Activated CD4-positive, alpha-beta T cell treated with anti-CD3 and anti-CD28 coated beads for 24 hours (primary cell): ENCODE measurements around the gene STAB1.

Experiments
- DNase-seq, 2 donors: peaks; one replicate each; pipeline ENCODE4 v3.0.0-alpha.2; 2020; ENCODE audit warnings: low read depth in 2 of 2

STAB1 gene

GRCh38 chr3:52535411-52536111 lies 40.4 kb downstream of the STAB1 start:
- DNase-seq, result no peak

- DNase-seq, result no peak
Measured at GRCh38 chr3:52536112-52536368, 40.9 kb downstream of the STAB1 start.

DNA sequence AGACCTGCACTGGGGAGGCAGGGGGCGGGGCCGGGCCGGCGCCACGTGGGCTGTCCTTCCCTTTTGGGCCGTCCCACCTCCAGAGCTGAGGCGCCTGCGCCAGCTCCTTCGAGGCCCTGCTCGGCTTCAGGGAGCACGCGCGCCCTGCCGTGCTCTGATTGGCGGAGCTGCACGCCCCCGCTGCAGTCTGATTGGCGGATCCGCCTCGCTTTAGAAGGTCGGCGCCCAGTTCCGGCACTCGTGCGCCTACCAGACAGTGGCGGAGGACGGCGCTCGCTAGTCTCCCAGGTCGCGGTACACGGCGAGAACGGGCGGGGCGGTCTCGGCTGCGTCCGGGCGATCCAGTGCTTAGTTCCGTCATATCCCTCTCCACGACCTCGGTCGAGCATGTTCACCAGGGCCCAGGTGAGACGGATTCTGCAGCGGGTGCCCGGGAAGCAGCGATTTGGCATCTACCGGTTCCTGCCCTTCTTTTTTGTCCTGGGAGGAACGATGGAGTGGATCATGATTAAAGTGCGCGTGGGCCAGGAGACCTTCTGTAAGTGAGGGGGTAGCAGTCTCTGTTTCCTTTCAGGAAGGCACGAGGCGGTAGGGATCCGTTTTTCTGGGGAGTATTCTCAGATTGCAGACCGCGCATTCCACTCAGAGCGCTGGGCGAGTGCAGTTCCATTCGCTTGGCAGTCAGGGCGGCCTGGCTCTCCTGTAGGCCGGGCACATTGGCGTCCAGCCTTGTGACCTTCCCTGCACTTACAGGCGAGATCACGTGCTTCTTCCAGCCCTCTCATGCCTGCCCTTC lies 41.4 kb downstream of the STAB1 start, which contains the start of gene UQCC5:
Gene UQCC5, plus strand, starts transcription at position 237 of the 796 bp plus-strand sequence. Its CDS starts 151 bp downstream, at position 388.
- peak; percentile 92 to 95 for DNase-seq

- DNase-seq, result no peak
Measured at GRCh38 chr3:52537165-52537620, 42.1 kb downstream of the STAB1 start.

DNA sequence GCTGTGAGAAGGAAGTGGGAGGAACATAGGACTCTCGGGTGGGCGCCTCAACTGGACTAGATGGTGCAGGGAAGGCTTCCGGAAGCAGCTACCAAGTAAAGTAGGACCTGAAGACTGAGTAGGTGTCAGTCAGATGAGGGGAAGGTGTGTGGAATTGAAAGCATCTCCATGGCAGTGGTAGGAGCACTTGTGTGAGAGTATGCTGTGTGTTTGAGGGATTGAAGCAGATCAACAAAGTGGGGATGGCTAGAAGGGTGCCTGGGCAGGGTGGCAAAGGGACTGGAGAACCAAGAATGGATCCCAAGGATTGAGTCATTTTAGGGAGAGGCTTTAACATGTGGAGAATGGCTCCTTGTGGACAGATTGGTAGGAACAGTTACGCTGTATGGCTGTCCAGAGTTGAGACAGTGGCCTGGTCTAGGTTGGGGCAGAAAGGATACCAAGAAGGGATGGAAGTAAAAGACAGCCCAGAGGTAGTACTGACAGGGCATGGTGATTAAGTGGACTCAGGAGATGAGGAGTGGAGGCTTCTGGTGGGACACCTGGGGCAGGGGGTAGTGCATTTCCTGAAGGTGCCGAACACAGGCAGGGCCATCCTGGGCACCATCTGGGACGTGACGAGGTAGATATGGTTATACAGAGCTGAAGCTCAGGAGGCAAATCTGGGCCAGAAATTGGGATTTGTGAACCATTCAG lies 42.7 kb downstream of the STAB1 start:
- no peak for DNase-seq

DNA sequence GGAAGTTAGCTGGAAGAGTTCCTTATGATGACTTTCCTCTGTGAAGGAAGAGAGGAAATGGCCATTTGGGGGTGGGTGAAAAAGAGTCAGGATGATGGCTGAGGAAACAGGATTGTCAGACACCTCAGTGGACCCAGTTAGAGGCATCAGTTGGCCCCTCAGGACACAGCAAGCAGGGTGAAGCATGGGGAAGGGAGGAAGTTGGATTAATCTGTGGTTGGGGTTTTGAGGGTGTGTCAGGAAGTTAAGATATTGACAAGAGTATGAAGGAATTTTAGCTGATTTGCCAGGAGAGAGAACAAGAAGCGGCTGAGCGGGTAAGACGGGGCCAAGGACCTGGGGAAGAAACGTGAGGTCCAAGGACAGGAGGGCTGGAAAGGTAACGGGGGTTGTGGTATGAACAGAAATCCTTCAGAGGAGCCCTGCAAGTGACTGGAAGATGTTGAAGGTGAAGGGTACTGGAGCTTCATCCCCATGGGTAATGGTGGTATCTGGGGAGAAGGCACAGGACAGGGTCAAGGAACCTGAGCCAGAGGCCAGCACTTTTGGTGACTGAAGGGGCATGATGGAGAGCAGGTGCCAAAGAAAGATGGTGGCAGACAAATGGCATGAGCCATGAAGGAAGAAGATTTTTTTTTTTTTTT lies 44.0 kb downstream of the STAB1 start:
- no peak for DNase-seq

GRCh38 chr3:52541050-52541449 lies 45.9 kb downstream of the STAB1 start:
- DNase-seq, result no peak

DNA sequence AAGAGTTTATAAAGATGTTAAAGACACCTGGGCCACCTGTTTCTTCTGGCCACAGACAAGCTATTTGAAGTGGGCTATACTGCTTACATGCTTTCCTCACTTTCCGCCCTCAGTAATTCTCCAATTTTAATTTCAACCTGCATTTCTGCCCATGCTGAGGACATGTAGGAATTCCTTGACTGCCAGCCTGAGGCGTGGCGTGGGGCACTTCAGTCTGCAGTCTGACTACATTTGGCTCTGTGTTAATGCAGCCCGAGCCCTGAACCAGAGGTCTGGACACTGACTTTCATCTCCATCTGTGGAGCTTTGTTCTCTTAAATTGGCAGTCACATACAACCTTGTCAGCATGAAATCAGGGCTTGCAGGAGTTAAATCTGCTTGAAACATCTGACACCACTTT lies 49.8 kb downstream of the STAB1 start:
- DNase-seq, result no peak

DNA sequence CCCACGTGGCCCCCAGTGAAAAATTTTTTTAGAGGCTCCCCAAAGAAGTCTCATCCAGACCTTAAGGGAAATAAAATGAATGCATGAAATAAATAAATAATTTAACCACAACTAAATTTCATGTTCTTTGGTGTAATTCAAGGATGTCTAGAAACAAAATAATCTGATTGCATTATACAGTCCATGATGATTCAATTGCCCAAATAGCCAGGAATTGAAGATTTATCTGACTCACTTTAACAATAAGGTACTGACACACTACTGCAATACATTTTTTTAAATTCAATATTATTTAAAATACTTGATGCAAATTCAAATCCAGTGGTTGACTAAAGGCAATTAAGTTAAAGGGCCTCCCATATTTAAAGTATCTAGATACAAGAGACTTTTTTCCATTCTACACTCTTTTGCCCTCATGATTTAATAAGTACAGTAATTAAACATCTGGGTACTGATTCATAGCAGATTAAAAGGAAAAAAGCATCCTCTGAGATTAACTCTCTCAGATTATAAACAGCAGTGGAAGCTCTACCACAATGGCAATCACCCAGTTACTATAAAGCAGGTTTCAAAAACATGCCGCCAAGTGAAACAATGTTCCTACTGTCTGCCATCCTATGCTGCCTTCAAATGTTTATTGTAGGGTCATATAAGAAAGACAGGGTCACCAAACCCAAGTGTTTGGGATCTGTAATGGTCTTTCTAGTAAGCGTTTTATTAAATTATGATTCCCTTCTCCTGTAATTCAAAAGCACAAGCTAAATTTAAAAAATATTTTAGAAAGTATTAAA lies 51.2 kb downstream of the STAB1 start:
- no peak for DNase-seq

GRCh38 chr3:52547143-52547542 lies 52.0 kb downstream of the STAB1 start:
- no peak for DNase-seq

- no peak for DNase-seq
Measured at GRCh38 chr3:52551118-52551517, 56.0 kb downstream of the STAB1 start.

- no peak for DNase-seq
Measured at GRCh38 chr3:52552089-52552488, 57.0 kb downstream of the STAB1 start.

GRCh38 chr3:52554026-52554755 lies 59.1 kb downstream of the STAB1 start:
- DNase-seq, result no peak

DNA sequence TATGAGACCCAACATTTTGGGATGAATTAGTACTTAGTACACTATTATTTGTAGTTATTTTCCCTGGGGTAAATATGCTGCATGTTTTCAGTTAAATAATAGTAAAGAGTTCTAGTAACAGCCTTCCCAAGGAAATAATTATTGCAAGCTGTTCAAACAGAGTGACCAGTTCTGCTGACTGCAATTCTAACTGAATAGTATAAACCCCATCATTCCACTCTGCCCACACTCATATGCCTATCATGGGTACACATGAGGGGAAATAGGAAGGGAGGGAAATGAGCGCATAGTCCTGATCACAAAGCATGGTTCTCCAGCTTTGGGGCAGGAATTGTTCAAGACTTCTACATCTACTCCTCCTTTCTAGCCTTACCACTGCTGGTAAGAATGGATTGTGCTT lies 59.9 kb downstream of the STAB1 start:
- no peak for DNase-seq

DNA sequence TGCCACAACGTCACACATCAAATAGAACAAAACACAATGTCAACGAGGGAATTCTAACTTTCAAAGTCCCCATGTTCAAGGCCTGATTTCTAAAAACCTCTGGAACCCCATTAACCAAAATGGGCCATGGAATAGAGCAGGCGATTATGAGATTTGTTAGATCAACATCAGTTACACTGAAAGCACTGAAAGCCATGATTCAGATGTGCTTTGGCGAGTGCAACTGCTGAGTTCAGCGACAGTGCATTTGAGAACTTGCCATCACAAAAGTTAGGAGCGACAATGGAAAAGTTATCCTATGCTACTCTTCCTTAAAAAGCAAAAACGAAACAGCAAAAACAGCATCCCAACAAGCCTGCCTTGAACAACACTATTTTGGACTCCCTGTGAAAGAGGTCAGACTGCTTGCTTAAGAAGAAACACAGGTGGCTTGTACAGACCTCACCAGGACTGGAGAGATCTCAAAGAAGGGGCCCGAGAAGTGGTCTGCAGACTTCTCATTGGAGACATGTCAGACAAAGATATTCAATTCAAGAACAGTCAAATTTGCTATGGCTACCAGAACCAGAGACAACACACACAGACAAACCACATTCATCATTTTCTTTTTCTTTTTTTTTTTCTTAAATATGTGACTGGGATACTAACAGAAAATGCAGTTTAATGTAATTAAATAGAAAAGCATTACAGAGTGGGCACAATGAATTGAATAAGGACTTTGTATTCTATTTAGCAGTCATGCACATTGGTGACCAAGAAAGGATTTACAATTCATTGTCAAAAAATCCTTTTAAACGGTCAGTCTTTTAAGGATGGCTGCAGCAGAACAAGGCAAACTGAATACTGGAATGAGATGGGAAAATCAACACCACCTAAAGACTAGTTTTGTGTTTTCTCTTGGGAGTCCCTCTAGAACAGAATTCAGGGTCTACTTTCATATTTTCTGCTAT lies 62.1 kb downstream of the STAB1 start:
- no peak for DNase-seq

GRCh38 chr3:52558436-52558835 lies 63.3 kb downstream of the STAB1 start:
- no peak for DNase-seq

DNA sequence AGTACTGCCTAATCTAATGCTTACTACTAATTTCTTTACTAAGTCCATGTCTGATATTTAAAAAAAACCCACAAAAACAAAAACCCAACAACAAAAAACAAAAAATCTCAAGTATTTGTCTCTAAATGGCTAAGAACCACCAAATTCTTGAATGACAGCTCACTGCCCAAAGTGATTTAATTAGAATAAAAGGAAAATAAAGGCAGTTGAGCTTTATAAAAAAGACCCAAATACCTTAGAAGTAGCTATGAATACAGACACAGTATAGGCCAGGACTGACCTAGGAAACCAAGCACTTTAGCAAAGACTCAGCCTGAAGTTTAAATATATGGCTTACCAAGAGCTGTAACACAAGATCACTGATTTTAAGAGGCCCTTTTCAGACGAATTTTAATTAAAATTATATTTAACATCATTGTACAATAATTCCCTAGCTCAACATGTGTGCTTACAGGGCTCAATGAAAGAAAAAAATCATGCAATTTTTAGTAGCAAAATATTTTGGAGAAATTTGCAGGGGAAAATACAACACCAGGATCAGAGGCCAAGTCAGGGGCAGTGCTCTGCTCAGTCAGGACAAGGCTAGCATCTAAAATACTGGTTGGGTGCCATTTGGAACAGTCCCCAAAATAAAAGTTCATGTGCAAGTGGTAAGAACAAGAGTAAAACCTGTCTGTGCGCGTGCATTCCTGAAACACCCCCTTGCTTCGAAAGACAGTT lies 66.0 kb downstream of the STAB1 start:
- DNase-seq, result no peak

DNA sequence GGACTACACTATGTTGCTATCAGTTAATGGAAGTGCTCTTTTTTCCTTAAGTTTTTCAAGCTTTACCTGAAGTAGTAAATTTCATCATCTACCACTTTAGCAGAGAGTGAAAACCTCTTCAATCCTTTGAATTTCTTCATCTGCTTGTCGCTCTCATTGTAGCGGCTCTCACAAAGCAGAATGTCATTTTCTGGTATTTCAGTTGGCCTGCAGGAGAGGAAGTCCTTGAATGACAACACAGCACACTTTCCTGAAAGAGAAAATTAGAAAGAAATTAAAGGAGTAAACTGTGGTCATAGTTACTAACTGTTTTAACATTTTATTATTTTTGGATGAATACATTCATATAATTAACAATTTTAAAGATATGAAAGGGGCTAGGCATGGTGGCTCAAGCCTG lies 68.8 kb downstream of the STAB1 start:
- no peak for DNase-seq

GRCh38 chr3:52568069-52568468 lies 72.9 kb downstream of the STAB1 start:
- no peak for DNase-seq
